Endothelial cell (in vitro differentiated cells): ENCODE results near the gene C11orf68. TPM values are rescaled to one million over a fixed set of nuclear protein-coding genes. Genes with fewer than 3 reads are reported as not detected.

Experiments used
- DNase-seq: peaks from one replicate; pipeline ENCODE4 v3.0.0; 2021; ENCODE audit warnings: low spot score
- H3K27ac Mint-ChIP-seq: one replicate; pipeline ENCODE4 v1.8.0; 2021; ENCODE audit warnings: mixed read lengths, inconsistent platforms; ENCODE audit not compliant: unreplicated experiment
- H3K27me3 Mint-ChIP-seq: one replicate; pipeline ENCODE4 v1.8.0; 2021; ENCODE audit warnings: mild to moderate bottlenecking, moderate library complexity, mixed read lengths, inconsistent platforms; ENCODE audit not compliant: unreplicated experiment
- H3K36me3 Mint-ChIP-seq: one replicate; pipeline ENCODE4 v1.8.0; 2021; ENCODE audit warnings: mild to moderate bottlenecking, low read depth, mixed read lengths, inconsistent platforms; ENCODE audit not compliant: unreplicated experiment
- H3K4me1 Mint-ChIP-seq: one replicate; pipeline ENCODE4 v1.8.0; 2021; ENCODE audit warnings: mild to moderate bottlenecking, mixed read lengths, inconsistent platforms; ENCODE audit not compliant: unreplicated experiment
- H3K4me3 Mint-ChIP-seq: one replicate; pipeline ENCODE4 v1.8.0; 2021; ENCODE audit warnings: mild to moderate bottlenecking, mixed read lengths, inconsistent platforms; ENCODE audit not compliant: unreplicated experiment
- H3K9me3 Mint-ChIP-seq: one replicate; pipeline ENCODE4 v1.8.0; 2021; ENCODE audit warnings: mixed read lengths, inconsistent platforms; ENCODE audit not compliant: unreplicated experiment
- CTCF ChIP-seq: fragments of 200-600 bp; sonication (generic); IDR thresholded peaks from one replicate; pipeline ENCODE4 v1.5.0; 2021; ENCODE audit warnings: antibody characterized with exemption; ENCODE audit not compliant: unreplicated experiment
- total RNA-seq: library from RNA; stranded (reverse); fragmentation: NEBNext Ultra II Directional; extraction: Animal tissue kit (Norgen Biotek cat#: 25700); gene quantifications from one replicate; pipeline ENCODE4 v1.2.1, GENCODE V29; 2021; ENCODE audit not compliant: unreplicated experiment

The C11orf68 gene
- total RNA-seq, 1 donor from 2014 or later, result 31.1 TPM

DNA sequence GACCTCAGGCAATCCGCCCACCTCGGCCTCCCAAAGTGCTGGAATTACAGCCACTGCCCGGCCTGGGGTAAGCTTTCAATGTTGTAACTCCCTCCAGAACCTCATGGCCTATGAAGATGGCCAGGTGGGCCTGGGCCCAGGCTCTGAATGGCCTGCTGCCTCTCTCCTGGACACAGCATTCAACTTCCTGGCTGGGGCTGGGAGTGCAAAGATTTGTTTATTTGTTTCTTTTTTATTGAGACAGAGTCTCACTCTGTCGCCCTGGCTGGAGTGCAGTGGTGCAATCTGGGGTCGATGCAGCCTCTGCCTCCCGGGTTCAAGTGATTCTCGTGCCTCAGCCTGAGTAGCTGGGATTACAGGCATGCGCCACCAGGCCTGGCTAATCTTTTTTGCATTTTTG, 25.9 kb upstream of the C11orf68 start:
- no peak for DNase-seq
- Mint-ChIP-seq H3K4me1 (no peaks in the 10 kb centered on the region), H3K27ac (no peak overlapping the region), H3K27me3 (peaks cover 8% of the 10 kb centered on the region), H3K4me3 (no peak overlapping the region), H3K36me3 (no peaks in the 10 kb centered on the region), H3K9me3 (no peaks in the 10 kb centered on the region)
- no peak for TF ChIP-seq CTCF

- Mint-ChIP-seq H3K27ac (peak overlapping the region; percentile 54), H3K4me1 (no peaks in the 10 kb centered on the region), H3K27me3 (peaks cover 8% of the 10 kb centered on the region), H3K4me3 (no peak overlapping the region), H3K36me3 (no peaks in the 10 kb centered on the region), H3K9me3 (no peaks in the 10 kb centered on the region)
- no peak for TF ChIP-seq CTCF
- DNase-seq, result no peak
Observed at GRCh38 chr11:65944191-65944590, 25.3 kb upstream of the C11orf68 start.

DNA sequence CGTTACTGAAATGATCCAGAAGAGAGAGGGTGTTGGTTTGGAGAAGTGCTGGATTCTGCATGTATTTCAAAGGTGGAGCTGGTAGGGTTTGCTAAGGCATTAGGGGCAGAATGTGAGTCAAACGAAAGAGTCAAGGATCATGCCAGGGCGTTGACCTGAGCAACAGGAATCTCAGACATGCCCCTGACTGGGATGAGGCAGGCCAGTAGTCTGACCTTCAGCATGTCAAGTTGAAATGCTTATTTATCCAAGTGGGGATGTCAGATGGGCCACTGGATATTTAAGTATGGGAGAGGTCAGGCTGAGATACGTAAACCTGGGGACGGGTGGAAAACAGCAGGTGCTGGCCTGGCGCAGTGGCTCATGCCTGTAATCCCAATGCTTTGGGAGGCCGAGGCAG, 23.7 kb upstream of the C11orf68 start:
- TF ChIP-seq CTCF, result no peak
- Mint-ChIP-seq H3K27me3 (peaks cover 7% of the 10 kb centered on the region), H3K4me3 (no peak overlapping the region), H3K27ac (no peak overlapping the region), H3K9me3 (no peaks in the 10 kb centered on the region), H3K4me1 (no peaks in the 10 kb centered on the region), H3K36me3 (no peaks in the 10 kb centered on the region)
- no peak for DNase-seq

- Mint-ChIP-seq H3K9me3 (no peaks in the 10 kb centered on the region), H3K27ac (no peak overlapping the region), H3K36me3 (no peaks in the 10 kb centered on the region), H3K4me3 (no peak overlapping the region), H3K27me3 (peaks cover 7% of the 10 kb centered on the region), H3K4me1 (no peaks in the 10 kb centered on the region)
- no peak for DNase-seq
- TF ChIP-seq CTCF, result no peak
Observed at GRCh38 chr11:65941720-65942310, 23.0 kb upstream of the C11orf68 start.

- Mint-ChIP-seq H3K27ac (no peak overlapping the region), H3K27me3 (peaks cover 7% of the 10 kb centered on the region), H3K9me3 (no peaks in the 10 kb centered on the region), H3K36me3 (no peaks in the 10 kb centered on the region), H3K4me1 (no peaks in the 10 kb centered on the region), H3K4me3 (no peak overlapping the region)
- no peak for DNase-seq
- TF ChIP-seq CTCF, result no peak
Observed at GRCh38 chr11:65937766-65938165, 18.9 kb upstream of the C11orf68 start.
